GM18909 (cell line): ENCODE data around the gene P2RX2.

Source experiments
- ATAC-seq: cut with Tn5 transposase; IDR thresholded peaks from one replicate; pipeline ENCODE4 v1.9.1; 2021; ENCODE audit warnings: mild to moderate bottlenecking; ENCODE audit not compliant: unreplicated experiment, poor library complexity

The P2RX2 gene

GRCh38 chr12:132617135-132617701, 1.4 kb upstream of the P2RX2 start:
- ATAC-seq = no peak

DNA sequence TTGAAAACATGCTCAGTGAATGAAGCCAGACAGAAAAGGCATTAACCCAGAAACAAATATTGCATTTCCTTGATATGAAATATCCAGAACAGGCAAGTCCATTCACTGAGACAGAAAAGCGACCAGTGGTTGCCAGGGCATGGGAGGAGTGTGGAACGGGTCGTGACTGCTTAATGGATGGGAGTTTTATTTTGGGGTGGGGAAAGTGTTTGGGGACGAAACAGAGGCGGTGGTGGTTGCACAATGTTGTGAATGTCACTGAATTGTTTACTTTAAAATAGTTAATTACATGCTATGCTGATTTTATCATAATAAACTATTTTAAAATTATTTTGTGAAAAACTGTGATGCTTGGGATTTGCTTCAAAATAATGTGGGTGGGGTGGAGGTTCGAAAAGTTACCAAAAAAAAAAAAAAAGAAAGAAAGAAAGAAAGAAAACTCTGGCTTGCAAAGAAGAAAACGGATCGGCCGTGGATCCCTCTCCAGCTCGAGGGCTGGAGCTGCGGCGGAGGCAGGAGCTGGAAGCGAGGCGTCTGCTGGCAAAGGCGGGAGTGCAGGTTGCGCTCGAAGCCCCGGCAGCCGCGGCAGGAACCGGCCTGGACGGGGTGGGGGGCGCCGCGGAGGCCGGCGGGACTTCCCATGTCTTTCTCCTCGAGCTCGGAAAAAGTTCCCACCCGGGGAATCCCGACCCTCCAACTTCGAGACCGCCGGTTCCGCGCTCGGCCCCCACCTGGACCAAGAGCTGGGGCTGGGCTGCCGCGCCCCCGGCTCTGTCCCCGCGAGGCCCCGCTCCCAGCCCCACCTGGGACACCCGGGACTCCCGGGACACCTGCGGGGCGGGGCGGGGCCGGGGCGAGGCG, 524 bp upstream of the P2RX2 start:
- ATAC-seq = no peak

DNA sequence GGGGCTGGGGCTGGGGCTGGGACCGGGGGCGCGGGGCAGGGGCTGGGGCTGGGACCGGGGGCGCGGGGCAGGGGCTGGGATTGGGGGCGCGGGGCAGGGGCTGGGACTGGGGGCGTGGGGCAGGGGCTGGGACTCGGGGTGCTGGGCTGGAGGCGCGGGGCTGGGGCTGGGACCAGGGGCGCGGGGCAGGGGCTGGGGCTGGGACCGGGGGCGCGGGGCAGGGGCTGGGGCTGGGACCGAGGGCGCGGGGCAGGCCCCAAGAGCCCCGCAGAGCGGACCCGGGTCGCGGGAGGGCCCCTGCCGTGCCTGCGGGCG, 452 bp downstream of the P2RX2 start:
- no peak for ATAC-seq

DNA sequence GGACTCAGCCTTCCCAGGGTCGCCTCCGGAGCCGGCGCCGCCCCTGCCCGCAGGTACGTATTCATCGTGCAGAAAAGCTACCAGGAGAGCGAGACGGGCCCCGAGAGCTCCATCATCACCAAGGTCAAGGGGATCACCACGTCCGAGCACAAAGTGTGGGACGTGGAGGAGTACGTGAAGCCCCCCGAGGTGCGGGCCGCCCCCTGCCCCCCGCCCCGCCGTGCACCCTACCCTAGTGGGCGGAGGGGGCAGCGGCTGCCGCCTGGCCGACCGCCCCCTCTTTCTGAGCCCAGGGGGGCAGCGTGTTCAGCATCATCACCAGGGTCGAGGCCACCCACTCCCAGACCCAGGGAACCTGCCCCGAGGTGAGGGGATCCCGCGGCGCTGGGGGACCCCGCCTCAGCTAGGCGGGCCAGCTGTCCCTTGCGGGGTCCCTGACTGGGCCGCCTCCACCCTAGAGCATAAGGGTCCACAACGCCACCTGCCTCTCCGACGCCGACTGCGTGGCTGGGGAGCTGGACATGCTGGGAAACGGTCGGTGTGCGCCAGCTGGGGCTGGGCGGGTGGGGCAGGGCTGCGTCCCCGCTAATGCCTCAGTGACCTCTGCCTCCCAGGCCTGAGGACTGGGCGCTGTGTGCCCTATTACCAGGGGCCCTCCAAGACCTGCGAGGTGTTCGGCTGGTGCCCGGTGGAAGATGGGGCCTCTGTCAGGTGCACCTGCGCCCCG, 973 bp downstream of the P2RX2 start:
- no peak for ATAC-seq

DNA sequence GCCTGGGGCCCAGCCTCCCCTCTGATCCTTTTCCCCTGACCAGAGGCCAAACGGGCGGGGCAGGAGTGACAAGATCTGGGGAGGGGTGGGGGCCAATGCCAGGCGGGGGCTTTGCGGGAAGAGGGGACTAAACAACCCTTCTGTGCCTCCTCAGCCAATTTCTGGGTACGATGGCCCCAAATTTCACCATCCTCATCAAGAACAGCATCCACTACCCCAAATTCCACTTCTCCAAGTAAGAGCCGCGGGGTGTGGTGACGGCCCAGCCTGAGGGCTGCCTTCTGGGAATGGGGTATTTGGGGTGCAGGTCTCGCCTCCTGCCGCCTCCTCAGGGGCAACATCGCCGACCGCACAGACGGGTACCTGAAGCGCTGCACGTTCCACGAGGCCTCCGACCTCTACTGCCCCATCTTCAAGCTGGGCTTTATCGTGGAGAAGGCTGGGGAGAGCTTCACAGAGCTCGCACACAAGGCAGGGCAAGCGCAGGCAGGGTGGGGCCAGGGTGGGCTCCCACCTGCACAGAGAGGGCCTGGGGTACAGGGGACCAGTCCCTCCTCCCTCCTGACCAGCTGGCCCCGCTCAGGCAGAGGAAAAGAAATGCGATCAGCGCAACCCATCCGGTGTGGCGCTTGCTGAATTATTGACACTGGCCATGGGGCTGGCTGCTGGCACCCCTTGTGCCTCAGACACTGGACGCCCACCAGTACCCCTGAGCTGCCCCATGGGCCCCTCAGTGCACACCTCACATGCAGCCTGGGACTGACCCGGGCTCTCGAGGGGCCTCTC, 1.7 kb downstream of the P2RX2 start:
- no peak for ATAC-seq

DNA sequence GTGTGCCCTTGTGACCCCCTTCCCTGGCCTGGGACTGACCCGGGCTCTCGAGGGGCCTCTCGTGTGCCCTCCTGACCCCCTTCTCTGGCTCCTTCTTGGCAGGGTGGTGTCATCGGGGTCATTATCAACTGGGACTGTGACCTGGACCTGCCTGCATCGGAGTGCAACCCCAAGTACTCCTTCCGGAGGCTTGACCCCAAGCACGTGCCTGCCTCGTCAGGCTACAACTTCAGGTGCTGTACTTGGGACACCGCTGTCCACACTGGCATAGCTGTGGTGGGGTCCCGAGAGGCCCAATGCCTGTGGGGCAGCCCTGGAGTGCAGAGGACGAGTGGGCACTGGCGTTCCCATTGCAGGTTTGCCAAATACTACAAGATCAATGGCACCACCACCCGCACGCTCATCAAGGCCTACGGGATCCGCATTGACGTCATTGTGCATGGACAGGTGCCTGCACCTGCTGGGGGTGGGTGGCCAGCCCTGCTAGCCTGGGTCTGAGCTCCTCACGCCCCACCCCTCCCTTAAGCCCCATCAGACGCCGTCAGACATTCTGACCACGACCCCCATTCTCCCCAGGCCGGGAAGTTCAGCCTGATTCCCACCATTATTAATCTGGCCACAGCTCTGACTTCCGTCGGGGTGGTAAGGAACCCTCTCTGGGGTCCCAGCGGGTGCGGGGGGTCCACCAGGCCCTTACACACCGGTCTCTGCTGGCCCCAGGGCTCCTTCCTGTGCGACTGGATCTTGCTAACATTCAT, 2.5 kb downstream of the P2RX2 start:
- ATAC-seq = no peak

GRCh38 chr12:132621657-132622435, 3.3 kb downstream of the P2RX2 start:
- ATAC-seq = no peak

DNA sequence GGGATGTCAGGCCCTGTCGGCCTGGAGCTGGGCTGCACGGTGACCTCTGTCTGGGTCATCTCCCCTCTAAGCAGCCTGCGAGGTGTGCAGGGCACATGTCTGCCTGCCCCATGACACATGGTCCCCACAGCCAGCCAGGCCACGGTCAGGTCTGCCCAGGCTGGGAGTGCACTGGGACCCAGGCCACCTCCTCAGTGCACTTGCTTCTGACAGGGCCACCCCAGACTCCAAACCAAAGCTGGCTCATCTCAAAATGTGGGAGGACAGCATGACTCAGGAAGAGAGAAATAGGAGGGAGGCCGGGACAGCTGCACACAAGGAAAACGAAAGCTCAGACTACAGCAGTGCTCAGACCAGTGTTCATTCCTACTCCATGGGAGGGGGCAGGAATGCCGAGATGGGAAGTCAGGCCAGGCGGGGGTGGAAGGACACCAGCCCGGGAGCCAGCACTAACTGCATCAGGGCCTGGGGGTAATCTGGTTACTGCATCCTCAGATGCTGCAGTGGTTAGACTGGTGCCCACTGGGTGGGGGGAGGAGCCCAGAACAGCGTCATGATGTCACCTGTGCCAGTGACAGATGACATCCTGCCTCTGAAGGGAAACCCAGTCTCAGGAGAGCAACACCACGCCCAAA, 4.0 kb downstream of the P2RX2 start:
- ATAC-seq = no peak

DNA sequence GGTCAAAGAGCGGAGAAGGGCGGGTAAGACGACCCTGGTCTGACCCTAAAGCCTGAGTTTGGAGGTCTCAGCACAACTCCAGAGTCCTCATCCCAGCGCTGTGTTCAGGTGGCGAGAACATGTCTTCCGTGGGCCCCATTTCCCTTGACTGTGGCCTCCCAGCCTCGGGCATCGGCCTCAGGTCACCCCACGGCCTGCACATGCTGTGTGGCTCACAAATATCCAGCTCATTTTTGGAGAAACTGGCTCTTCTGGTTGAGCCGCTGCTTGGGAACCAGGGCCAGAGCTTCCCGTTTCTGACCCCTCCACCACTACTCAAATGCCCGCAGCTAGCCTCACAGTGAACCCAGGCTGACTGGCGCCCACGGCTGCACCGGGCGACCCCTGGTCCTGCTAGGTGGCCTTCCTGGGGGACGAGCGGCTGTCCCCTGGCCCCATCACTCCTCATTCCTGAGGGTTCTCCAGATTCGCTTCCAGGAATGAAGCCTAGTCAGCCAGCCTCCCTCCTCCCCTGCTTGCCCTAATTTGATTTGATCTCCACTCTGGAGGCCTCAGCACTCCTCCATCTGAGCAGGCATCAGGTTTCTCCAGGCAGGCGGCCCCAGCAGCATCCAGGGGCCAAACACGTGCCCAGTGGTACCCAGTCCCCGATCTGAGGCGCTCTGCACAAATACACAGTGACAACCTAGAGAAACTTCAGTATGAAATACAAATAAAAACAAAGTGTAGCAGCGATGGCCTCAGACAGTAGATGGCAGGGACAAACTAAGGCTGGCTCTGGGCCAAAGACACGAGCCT, 4.7 kb downstream of the P2RX2 start:
- ATAC-seq = no peak

DNA sequence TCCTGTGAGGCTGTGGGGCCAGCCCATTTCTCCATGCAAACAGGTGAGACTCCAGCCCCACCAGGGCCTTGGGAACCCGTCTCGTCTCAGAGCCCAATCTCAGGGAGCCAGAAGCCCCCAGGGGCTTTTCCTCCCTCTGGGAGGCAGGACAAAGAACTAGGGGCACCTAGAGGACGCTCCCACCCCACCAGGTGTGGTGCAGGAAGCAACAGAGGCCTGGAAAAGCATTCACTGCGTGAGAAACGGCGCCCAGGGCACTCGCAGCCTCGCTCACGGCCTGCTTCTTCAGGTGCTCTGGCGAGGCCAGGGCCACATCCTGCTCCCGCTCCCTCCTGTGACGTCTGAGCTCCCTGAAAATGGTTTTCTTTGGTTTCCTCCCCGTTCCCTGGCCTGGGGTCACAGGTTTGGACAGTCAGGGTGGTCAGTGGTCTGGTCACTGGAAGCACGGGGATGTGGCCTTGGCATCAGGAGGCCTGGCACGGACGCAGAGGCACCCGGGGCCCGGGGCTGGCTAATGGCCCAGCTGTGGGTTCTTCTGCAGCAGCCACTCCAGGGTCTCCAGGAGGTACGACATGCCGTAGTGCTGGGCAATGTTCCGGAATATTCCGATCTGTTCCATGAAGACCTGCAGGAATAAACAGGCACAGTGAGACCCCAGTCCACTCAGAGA, 5.7 kb downstream of the P2RX2 start:
- no peak for ATAC-seq

DNA sequence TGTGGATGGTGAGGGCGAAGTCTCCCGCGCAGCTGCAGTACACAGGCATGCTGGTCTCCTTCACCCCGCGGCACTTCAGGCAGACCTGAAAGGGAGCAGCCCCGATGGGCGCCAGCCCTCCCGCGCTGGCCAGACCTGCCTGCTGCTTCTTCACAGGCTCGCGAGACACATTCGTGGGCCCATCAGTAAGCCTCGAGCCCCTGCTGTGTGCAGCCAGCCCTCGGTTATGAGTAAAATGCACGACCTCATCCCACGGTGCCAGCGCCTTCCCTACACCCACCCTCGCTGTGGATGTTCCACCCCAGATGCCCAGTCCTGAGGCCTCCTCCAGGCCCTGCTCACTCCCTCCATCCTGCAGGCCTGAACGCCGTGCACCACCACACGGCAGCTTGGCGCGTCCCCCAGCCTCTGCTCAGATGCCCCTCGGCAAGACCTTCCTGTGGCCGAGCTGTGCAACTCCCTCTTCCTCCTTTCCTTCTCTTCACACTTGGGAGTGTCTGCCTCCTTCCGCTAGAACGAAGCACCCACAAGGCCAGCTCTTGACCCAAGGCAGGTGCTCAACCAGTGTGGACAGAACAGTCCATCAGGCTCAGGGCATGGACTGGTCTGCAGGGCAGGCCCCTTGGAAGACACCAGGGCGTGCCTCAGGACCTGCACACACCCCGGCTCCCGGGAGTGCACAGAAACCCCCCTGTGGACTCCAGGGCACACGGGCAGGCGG, 6.5 kb downstream of the P2RX2 start:
- no peak for ATAC-seq

DNA sequence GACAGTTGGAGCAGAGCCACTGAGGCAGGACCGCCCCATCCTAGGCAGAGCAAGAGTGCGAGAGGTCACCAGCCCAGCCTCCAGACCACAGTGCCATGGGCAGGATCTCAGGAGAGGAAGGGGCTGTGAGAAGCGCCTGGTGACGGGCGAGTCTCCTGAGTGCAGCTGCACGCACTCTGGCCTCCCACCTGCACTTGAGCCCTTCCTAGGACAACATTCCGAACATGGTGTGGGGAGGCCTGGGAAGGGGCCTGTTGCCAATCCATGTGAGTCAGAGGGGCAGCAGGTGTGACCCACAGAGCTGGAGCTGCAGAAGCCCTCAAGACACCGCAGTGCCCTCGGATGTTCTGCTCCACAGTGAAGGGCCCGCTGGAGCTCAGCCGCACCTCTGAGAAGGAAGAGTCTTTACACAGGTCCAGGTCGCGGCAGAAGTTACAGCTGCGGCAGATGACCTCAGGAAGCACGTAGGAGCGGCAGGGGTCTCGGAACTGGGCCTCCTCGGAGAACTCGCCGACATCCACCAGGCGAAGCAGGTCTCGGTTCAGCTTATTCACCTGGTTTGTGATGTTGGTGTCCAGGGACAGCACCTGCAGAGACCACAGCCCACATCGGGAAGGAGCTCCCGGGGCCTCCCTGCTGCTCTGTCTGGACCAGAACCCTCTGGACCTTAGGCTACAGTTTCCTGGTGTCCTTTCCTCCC, 7.3 kb downstream of the P2RX2 start:
- ATAC-seq = no peak

DNA sequence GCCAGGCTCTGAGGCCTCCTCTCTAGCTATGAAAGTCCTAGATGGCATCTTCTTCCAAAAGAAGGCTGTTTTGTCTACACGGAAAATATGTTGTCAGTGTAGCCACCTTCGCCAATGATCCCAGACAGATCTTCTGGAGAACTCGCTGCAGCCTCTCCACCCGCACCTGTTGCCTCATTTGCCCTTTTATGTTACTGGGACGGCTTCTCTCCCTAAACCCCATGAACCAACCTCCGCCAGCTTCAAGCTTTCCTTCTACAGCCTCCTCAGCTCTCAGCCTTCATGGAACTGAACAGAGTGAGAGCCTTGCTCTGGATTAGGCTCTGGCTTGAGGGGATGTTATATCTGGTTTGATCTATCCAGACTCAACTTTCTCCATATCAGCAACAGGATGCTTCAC, 10.8 kb downstream of the P2RX2 start:
- ATAC-seq = no peak

- ATAC-seq = no peak
Measured at GRCh38 chr12:132630672-132631071, 12.1 kb downstream of the P2RX2 start.

DNA sequence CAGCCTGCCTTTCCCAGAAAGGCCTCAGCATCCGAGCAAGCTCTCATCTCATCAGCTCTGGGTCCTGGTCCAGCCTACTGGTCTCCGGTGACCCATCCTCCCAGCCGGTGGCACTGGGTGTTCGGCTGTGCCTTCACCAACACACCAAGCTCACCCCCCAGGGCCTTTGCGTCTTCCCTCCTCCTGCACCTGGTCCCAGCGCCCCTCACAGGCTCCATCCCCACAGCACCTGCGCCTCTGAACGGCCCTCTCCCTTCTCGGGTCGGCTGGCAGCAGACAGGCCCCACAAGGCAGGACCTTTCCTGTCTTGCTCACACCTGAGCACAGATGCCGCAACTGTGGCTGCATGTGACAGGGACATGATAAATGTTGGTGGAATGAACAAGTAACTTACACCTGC, 13.1 kb downstream of the P2RX2 start:
- ATAC-seq = no peak

DNA sequence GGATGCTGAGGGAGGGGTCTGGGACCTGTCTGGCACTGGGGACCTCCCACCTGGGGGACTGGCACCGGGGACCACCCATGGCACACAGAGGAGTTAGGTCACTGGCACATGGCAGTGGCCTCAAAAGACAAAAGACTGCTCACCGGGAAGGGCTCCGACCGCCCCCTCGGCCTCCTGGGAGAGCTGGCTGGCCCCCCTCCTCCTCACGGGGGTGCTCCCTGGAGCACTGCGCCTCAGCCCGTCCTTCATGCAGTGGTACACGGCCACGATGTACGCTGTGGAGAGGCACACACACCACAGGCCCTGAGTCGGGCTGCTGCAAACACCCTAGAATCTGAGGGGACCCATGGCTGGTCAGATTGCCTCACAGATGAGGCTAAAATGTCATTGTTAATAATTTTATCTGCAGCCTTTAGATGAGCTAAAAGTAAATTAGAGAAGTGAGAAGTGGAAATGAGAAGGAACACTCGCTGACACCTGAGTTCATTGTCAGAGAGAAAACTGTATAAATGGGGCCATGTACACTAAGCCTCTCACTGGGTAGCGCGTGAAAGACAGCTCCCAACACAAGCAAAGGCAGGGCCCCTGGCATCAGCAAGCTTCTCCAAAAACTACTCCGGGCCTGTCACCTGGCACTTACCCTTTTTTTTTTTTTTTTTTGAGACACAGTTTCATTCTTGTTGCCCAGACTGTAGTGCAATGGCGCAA, 14.1 kb downstream of the P2RX2 start:
- ATAC-seq = no peak
